ENCODE results near the gene UCN.

GRCh38 chr2:27347641-27348040 is 39.4 kb upstream of the UCN start:
- TF ChIP-seq CTCF (IDR thresholded peaks at IDR 0.05) (no peak), POLR2A (IDR thresholded peaks at IDR 0.05; ENCODE audit: low read depth) (no peak), POLR2AphosphoS5 (IDR thresholded peaks at IDR 0.05) (no peak), EP300 (IDR thresholded peaks at IDR 0.05) (no peak)
